Measurements from ENCODE around the gene CCR8. TPM values are rescaled to one million over a fixed set of nuclear protein-coding genes. Genes with fewer than 3 reads are reported as not detected.
"Not testable (repeated sequence)": the region's sequence is repeated elsewhere in the genome, so short reads cannot be mapped to it uniquely, and the experiment has no call there.

Gene CCR8
- total RNA-seq, 1 experiment from 2014 or later, result not detected

GRCh38 chr3:39362192-39362591, 32.7 kb downstream of the CCR8 start:
- Histone ChIP-seq H3K4me3 (replicated peaks in 1 of 2; ENCODE audit: low read depth in 1 of 2, low read length in 2 of 2) (no peak overlapping the region), H2AFZ (ENCODE audit: low read depth, low read length, poor library complexity, severe bottlenecking) (no peak overlapping the region), H3K4me1 (ENCODE audit: control insufficient read depth in 1 of 2, insufficient read depth in 2 of 2, low read length in 2 of 2) (no peaks in the 10 kb centered on the region), H3K9ac (ENCODE audit: low read length) (no peak overlapping the region), H3K27me3 (ENCODE audit: insufficient read depth, low read length) (peaks cover 30% of the 10 kb centered on the region), H3K79me2 (ENCODE audit: insufficient read depth, low read length) (no peaks in the 10 kb centered on the region), H3K36me3 (ENCODE audit: control insufficient read depth in 1 of 2, insufficient read depth in 2 of 2, low read length in 2 of 2) (no peaks in the 10 kb centered on the region), H3K9me3 (ENCODE audit: control insufficient read depth in 1 of 2, insufficient read depth in 1 of 2, low read depth in 1 of 2, low read length in 2 of 2) (no peaks in the 10 kb centered on the region), H4K20me1 (ENCODE audit: insufficient read depth) (no peaks in the 10 kb centered on the region), H3K4me2 (ENCODE audit: low read length) (no peak overlapping the region), H3K27ac (ENCODE audit: low read depth, low read length) (no peak overlapping the region), H3K9me2 (ENCODE audit: insufficient read depth) (no peaks in the 10 kb centered on the region)
- POLR2A ChIA-PET, result no interaction called here
- TF ChIP-seq EGR1 (IDR thresholded peaks at IDR 0.05; ENCODE audit: low read depth), result no peak
- no peak for TF ChIP-seq ZNF274 (IDR thresholded peaks at IDR 0.05; ENCODE audit: low read depth, low read length)
- TF ChIP-seq MAX (IDR thresholded peaks at IDR 0.05), result no peak
- no peak for TF ChIP-seq TCF7L2 (IDR thresholded peaks at IDR 0.05; ENCODE audit: borderline replicate concordance, extremely low read depth, insufficient read depth, insufficient read length)
- TF ChIP-seq ELF1 (IDR thresholded peaks at IDR 0.05; ENCODE audit: borderline replicate concordance, low read depth), result no peak
- TF ChIP-seq ZFX (IDR thresholded peaks at IDR 0.05), result no peak
- TF ChIP-seq, protein P1, sequence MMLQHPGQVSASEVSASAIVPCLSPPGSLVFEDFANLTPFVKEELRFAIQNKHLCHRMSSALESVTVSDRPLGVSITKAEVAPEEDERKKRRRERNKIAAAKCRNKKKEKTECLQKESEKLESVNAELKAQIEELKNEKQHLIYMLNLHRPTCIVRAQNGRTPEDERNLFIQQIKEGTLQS (IDR thresholded peaks at IDR 0.05), result no peak
- RAD21 ChIA-PET (ENCODE audit: low non-redundant PET in 1 of 2, low total read pairs in 2 of 2, uncharacterized antibody in 2 of 2, unreplicated experiment in 2 of 2), result no interaction called here
- DNase-seq (ENCODE audit: low read depth, low spot score), result no peak
- CTCF ChIA-PET, result interaction anchor here (1.1 kb wide), 1 partner anchor 16 kb away, joined by 3 read pairs; no protein-coding TSS in a partner anchor
- no TSS peak for BruUV-seq (replicated peaks)
- intact Hi-C loops (cut with micrococcal nuclease), result no loop called here
- no peak for ATAC-seq

- Histone ChIP-seq H2AFZ (ENCODE audit: low read depth, low read length, poor library complexity, severe bottlenecking) (no peak overlapping the region), H3K36me3 (ENCODE audit: control insufficient read depth in 1 of 2, insufficient read depth in 2 of 2, low read length in 2 of 2) (no peaks in the 10 kb centered on the region), H3K4me3 (replicated peaks in 1 of 2; ENCODE audit: low read depth in 1 of 2, low read length in 2 of 2) (no peak overlapping the region), H3K27me3 (ENCODE audit: insufficient read depth, low read length) (peaks cover 24% of the 10 kb centered on the region), H3K27ac (ENCODE audit: low read depth, low read length) (no peak overlapping the region), H3K9me3 (ENCODE audit: control insufficient read depth in 1 of 2, insufficient read depth in 1 of 2, low read depth in 1 of 2, low read length in 2 of 2) (no peaks in the 10 kb centered on the region), H3K4me2 (ENCODE audit: low read length) (no peak overlapping the region), H3K4me1 (ENCODE audit: control insufficient read depth in 1 of 2, insufficient read depth in 2 of 2, low read length in 2 of 2) (no peaks in the 10 kb centered on the region), H4K20me1 (ENCODE audit: insufficient read depth) (no peaks in the 10 kb centered on the region), H3K9ac (ENCODE audit: low read length) (no peak overlapping the region), H3K9me2 (ENCODE audit: insufficient read depth) (no peaks in the 10 kb centered on the region), H3K79me2 (ENCODE audit: insufficient read depth, low read length) (no peaks in the 10 kb centered on the region)
- DNase-seq (ENCODE audit: low read depth, low spot score), result no peak
- no peak for ATAC-seq
- CTCF ChIA-PET, result interaction anchor here (1.1 kb wide), 1 partner anchor 16 kb away, joined by 3 read pairs; no protein-coding TSS in a partner anchor
- intact Hi-C loops (cut with micrococcal nuclease), result no loop called here
- TF ChIP-seq CBX3 (IDR thresholded peaks at IDR 0.05; ENCODE audit: low read depth) (no peak), RAD21 (IDR thresholded peaks at IDR 0.05; ENCODE audit: low read depth) (no peak), SRF (IDR thresholded peaks at IDR 0.05; ENCODE audit: low read depth) (no peak), ZBTB33 (IDR thresholded peaks at IDR 0.05; ENCODE audit: extremely low read depth, insufficient replicate concordance, low read length) (no peak), ZNF274 (IDR thresholded peaks at IDR 0.05; ENCODE audit: low read depth, low read length) (no peak)
- RAD21 ChIA-PET (ENCODE audit: low non-redundant PET in 1 of 2, low total read pairs in 2 of 2, uncharacterized antibody in 2 of 2, unreplicated experiment in 2 of 2), result no interaction called here
- POLR2A ChIA-PET, result no interaction called here
- no TSS peak for BruUV-seq (replicated peaks)
Observed at GRCh38 chr3:39362812-39363211, 33.3 kb downstream of the CCR8 start.

- ATAC-seq; RAD21 ChIA-PET (ENCODE audit: low non-redundant PET in 1 of 2, low total read pairs in 2 of 2, uncharacterized antibody in 2 of 2, unreplicated experiment in 2 of 2); H3K36me3 ChIP-seq (ENCODE audit: control insufficient read depth in 1 of 2, insufficient read depth in 2 of 2, low read length in 2 of 2); H3K9ac ChIP-seq (ENCODE audit: low read length); H3K4me3 ChIP-seq (replicated peaks in 1 of 2; ENCODE audit: low read depth in 1 of 2, low read length in 2 of 2); H2AFZ ChIP-seq (ENCODE audit: low read depth, low read length, poor library complexity, severe bottlenecking); H3K27ac ChIP-seq (ENCODE audit: low read depth, low read length); H3K4me1 ChIP-seq (ENCODE audit: control insufficient read depth in 1 of 2, insufficient read depth in 2 of 2, low read length in 2 of 2); H4K20me1 ChIP-seq (ENCODE audit: insufficient read depth); DNase-seq (ENCODE audit: low read depth, low spot score); H3K4me2 ChIP-seq (ENCODE audit: low read length); H3K27me3 ChIP-seq (ENCODE audit: insufficient read depth, low read length); BruUV-seq (replicated peaks); H3K9me3 ChIP-seq (ENCODE audit: control insufficient read depth in 1 of 2, insufficient read depth in 1 of 2, low read depth in 1 of 2, low read length in 2 of 2); H3K79me2 ChIP-seq (ENCODE audit: insufficient read depth, low read length); CTCF ChIA-PET; intact Hi-C loops (cut with micrococcal nuclease); H3K9me2 ChIP-seq (ENCODE audit: insufficient read depth); POLR2A ChIA-PET: not testable (repeated sequence)
Observed at GRCh38 chr3:39370450-39370849, 40.9 kb downstream of the CCR8 start.
